Loucy (cell line): ENCODE measurements around the gene CACNB1.

Source experiments
- H2AFZ ChIP-seq: fragments of 200-600 bp; sonication (generic); 2 replicates; pipeline ENCODE4 v1.6.0; 2016; ENCODE audit warnings: antibody characterized with exemption, mild to moderate bottlenecking, low read length, moderate library complexity
- H3F3A ChIP-seq: fragments of 200-600 bp; 2 replicates; pipeline ENCODE4 v1.6.0; 2016; ENCODE audit warnings: antibody characterized with exemption, low read depth, mild to moderate bottlenecking
- H3K27me3 ChIP-seq: fragments of 200-600 bp; sonication (generic); 2 replicates; pipeline ENCODE4 v1.6.1; 2014; ENCODE audit warnings: low read length, mild to moderate bottlenecking; ENCODE audit not compliant: insufficient read depth, poor library complexity, severe bottlenecking
- H3K36me3 ChIP-seq: fragments of 200-600 bp; sonication (generic); 2 replicates; pipeline ENCODE4 v1.6.1; 2016; ENCODE audit warnings: low read length; ENCODE audit not compliant: insufficient read depth
- H3K4me1 ChIP-seq: fragments of 200-600 bp; sonication (generic); 2 replicates; pipeline ENCODE4 v1.5.1; 2014; ENCODE audit warnings: low read length, mild to moderate bottlenecking; ENCODE audit not compliant: insufficient read depth, poor library complexity, severe bottlenecking
- H3K4me2 ChIP-seq: fragments of 200-600 bp; sonication (generic); 2 replicates; pipeline ENCODE4 v1.6.0; 2014; ENCODE audit warnings: antibody characterized with exemption, low read length, low read depth, mild to moderate bottlenecking; ENCODE audit not compliant: poor library complexity, severe bottlenecking
- H3K4me3 ChIP-seq: fragments of 200-600 bp; sonication (generic); 2 replicates; pipeline ENCODE4 v1.5.1; 2014; ENCODE audit warnings: low read length, mild to moderate bottlenecking, mixed read lengths; ENCODE audit not compliant: poor library complexity, severe bottlenecking
- H3K79me2 ChIP-seq: fragments of 200-600 bp; sonication (generic); 2 replicates; pipeline ENCODE4 v1.6.1; 2014; ENCODE audit warnings: low read length; ENCODE audit not compliant: insufficient read depth
- H3K9ac ChIP-seq: fragments of 200-600 bp; sonication (generic); 2 replicates; pipeline ENCODE4 v1.6.0; 2014; ENCODE audit warnings: mild to moderate bottlenecking, low read depth, low read length, moderate library complexity; ENCODE audit not compliant: poor library complexity, severe bottlenecking
- H3K9me2 ChIP-seq: fragments of 200-600 bp; sonication (generic); replicated peaks from 2 replicates; pipeline ENCODE4 v1.6.1; 2016; ENCODE audit warnings: low read depth, low read length, mixed read lengths
- H3K9me3 ChIP-seq: fragments of 200-600 bp; sonication (generic); 2 replicates; pipeline ENCODE4 v1.6.1; 2014; ENCODE audit warnings: mild to moderate bottlenecking, antibody characterized with exemption, low read length, low read depth; ENCODE audit not compliant: insufficient read depth
- H4K20me1 ChIP-seq: fragments of 200-600 bp; sonication (generic); 2 replicates; pipeline ENCODE4 v1.6.0; 2014; ENCODE audit warnings: antibody characterized with exemption, low read length, mild to moderate bottlenecking; ENCODE audit not compliant: insufficient read depth, poor library complexity, severe bottlenecking
- CTCF ChIP-seq: fragments of 200-600 bp; sonication (generic); conservative IDR thresholded peaks from 2 replicates; pipeline ENCODE4 v1.5.1; 2014; ENCODE audit warnings: mild to moderate bottlenecking, antibody characterized with exemption, low read length
- EZH2phosphoT487 ChIP-seq: fragments of 200-600 bp; IDR thresholded peaks from 2 replicates; pipeline ENCODE4 v1.6.1; 2018; ENCODE audit warnings: antibody characterized with exemption, mild to moderate bottlenecking, moderate library complexity, borderline replicate concordance

The CACNB1 gene

GRCh38 chr17:39222866-39223834, 25.7 kb upstream of the CACNB1 start:
- Histone ChIP-seq H3K79me2 (no peaks in the 10 kb centered on the region), H3K36me3 (no peaks in the 10 kb centered on the region), H3K4me3 (no peak overlapping the region), H2AFZ (no peak overlapping the region), H3K9me3 (no peaks in the 10 kb centered on the region), H3K4me2 (no peak overlapping the region), H3K27me3 (no peaks in the 10 kb centered on the region), H3F3A (no peaks in the 10 kb centered on the region), H3K9me2 (no peaks in the 10 kb centered on the region), H3K4me1 (no peaks in the 10 kb centered on the region), H4K20me1 (no peaks in the 10 kb centered on the region), H3K9ac (no peak overlapping the region)
- TF ChIP-seq CTCF: no peak
- TF ChIP-seq EZH2phosphoT487: no peak

- Histone ChIP-seq H3K4me3 (no peak overlapping the region), H3K36me3 (no peaks in the 10 kb centered on the region), H3K4me2 (no peak overlapping the region), H3F3A (no peaks in the 10 kb centered on the region), H3K27me3 (no peaks in the 10 kb centered on the region), H2AFZ (no peak overlapping the region), H4K20me1 (no peaks in the 10 kb centered on the region), H3K9me3 (no peaks in the 10 kb centered on the region), H3K9ac (no peak overlapping the region), H3K4me1 (no peaks in the 10 kb centered on the region), H3K9me2 (no peaks in the 10 kb centered on the region), H3K79me2 (no peaks in the 10 kb centered on the region)
- TF ChIP-seq CTCF (no peak), EZH2phosphoT487 (no peak)
Observed at GRCh38 chr17:39222151-39222550, 24.7 kb upstream of the CACNB1 start.

- Histone ChIP-seq H3K4me1 (no peaks in the 10 kb centered on the region), H3K36me3 (no peaks in the 10 kb centered on the region), H3K4me3 (no peak overlapping the region), H3F3A (no peaks in the 10 kb centered on the region), H3K27me3 (no peaks in the 10 kb centered on the region), H2AFZ (no peak overlapping the region), H3K4me2 (no peak overlapping the region), H4K20me1 (no peaks in the 10 kb centered on the region), H3K9me3 (no peaks in the 10 kb centered on the region), H3K9me2 (no peaks in the 10 kb centered on the region), H3K9ac (no peak overlapping the region), H3K79me2 (no peaks in the 10 kb centered on the region)
- TF ChIP-seq EZH2phosphoT487 (no peak), CTCF (no peak)
Observed at GRCh38 chr17:39221572-39221971, 24.1 kb upstream of the CACNB1 start.
